ENCODE data around the gene PIH1D1.
A peak's percentile ranks its signal among the peaks of the same experiment; 100 is the strongest.

The PIH1D1 gene

DNA sequence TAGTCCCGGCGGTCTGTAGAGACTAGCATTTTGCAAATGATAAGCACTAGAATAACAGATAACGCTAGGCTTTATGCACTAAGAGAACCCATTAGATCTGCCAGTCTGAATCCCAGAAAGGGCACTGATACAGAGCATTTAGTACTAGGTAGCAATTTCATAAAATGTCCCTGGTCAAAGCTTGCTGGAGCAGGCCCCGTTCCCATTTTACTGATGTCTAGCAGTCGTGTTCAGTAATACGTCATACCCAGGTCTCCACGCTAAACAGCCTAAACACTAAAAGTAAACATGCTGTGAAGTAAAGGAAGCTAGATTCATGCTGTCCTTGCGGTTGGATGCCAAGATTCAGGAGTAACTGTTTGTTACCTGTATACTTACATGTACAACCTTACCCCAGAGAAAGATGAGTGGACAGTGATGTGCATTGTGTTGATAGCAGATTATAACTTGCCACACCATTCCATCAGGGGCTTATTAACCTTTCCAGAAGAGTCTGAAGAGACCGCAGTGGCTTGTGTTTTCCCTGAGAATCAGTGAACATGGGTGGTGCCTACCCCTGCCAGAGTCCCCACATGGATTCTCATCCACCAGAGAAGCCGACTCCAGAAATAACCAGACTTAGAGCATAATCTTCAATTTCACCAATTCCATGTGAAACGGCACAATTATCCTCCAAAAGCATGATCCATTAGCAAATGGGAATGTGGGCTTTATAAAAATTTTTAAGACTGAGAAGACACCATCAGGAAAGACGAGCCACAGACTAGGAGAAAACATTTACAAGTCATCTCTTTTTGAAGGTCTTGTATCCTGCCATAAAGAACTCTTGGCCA lies 41.2 kb upstream of the PIH1D1 start:
- no peak for DNase-seq (ENCODE audit: low read depth)
- no peak overlapping the region for H3K4me3 ChIP-seq (ENCODE audit: low read length)
- TF ChIP-seq, protein P1, sequence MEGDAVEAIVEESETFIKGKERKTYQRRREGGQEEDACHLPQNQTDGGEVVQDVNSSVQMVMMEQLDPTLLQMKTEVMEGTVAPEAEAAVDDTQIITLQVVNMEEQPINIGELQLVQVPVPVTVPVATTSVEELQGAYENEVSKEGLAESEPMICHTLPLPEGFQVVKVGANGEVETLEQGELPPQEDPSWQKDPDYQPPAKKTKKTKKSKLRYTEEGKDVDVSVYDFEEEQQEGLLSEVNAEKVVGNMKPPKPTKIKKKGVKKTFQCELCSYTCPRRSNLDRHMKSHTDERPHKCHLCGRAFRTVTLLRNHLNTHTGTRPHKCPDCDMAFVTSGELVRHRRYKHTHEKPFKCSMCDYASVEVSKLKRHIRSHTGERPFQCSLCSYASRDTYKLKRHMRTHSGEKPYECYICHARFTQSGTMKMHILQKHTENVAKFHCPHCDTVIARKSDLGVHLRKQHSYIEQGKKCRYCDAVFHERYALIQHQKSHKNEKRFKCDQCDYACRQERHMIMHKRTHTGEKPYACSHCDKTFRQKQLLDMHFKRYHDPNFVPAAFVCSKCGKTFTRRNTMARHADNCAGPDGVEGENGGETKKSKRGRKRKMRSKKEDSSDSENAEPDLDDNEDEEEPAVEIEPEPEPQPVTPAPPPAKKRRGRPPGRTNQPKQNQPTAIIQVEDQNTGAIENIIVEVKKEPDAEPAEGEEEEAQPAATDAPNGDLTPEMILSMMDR (conservative IDR thresholded peaks at IDR 0.05; ENCODE audit: low read length) = no peak

DNA sequence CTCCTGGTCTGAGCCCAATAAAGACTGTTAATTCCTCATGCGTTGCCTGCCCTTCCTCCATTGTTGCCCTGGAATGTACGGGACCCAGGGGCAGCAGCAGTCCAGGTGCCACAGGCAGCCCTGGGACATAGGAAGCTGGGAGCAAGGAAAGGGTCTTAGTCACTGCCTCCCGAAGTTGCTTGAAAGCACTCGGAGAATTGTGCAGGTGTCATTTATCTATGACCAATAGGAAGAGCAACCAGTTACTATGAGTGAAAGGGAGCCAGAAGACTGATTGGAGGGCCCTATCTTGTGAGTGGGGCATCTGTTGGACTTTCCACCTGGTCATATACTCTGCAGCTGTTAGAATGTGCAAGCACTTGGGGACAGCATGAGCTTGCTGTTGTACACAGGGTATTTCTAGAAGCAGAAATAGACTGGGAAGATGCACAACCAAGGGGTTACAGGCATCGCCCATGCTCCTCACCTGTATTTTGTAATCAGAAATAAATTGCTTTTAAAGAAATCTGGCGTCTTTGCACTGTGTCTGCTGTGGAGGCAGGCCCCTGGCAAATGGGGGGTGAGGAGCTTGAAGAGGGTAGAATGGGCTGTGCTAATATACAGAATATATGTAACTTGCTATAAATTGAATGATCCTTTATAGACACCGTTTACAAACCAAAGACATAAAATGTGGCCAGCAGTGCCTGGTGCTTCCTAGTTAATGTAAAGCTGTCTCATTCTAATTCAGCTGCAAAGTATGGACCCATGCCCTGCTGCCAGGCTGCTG lies 40.4 kb upstream of the PIH1D1 start:
- H3K4me3 ChIP-seq (ENCODE audit: low read length) = no peak overlapping the region

DNA sequence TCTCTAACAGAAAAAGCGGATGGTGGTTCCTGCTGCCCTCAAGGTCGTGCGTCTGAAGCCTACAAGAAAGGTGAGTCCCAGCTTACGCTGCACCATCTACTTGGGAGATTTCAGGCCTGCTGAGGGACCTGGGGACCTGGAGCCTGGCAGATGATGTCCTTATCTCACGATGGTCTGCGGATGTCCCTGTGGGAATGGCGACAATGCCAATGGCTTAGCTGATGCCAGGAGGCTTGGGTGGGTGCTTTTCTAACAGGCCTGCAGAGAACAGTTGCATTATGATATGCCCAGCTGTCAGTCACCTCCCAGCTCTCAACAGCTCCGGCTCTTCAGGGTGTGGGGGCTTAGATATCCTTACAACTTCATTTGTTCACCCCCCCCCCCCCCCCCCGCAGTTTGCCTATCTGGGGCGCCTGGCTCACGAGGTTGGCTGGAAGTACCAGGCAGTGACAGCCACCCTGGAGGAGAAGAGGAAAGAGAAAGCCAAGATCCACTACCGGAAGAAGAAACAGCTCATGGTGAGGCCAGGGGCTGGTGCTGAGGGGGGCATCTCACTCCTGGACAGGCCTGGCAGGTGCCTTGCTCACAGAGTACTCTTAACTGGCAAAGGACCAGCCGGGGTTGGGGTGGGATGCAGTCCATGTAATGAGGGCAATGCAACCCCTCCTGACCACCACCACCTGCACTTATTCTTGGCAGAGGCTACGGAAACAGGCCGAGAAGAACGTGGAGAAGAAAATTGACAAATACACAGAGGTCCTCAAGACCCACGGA lies 39.6 kb upstream of the PIH1D1 start:
- H3K4me3 ChIP-seq (ENCODE audit: low read length) = no peak overlapping the region
- TF ChIP-seq, protein P1 (conservative IDR thresholded peaks at IDR 0.05; ENCODE audit: low read length) = no peak
- no peak for DNase-seq (ENCODE audit: low read depth)

More for the DNA sequence above, 40.4 kb upstream of the PIH1D1 start:
- DNase-seq (ENCODE audit: low read depth) = no peak
- TF ChIP-seq, protein P1 (conservative IDR thresholded peaks at IDR 0.05; ENCODE audit: low read length) = no peak

DNA sequence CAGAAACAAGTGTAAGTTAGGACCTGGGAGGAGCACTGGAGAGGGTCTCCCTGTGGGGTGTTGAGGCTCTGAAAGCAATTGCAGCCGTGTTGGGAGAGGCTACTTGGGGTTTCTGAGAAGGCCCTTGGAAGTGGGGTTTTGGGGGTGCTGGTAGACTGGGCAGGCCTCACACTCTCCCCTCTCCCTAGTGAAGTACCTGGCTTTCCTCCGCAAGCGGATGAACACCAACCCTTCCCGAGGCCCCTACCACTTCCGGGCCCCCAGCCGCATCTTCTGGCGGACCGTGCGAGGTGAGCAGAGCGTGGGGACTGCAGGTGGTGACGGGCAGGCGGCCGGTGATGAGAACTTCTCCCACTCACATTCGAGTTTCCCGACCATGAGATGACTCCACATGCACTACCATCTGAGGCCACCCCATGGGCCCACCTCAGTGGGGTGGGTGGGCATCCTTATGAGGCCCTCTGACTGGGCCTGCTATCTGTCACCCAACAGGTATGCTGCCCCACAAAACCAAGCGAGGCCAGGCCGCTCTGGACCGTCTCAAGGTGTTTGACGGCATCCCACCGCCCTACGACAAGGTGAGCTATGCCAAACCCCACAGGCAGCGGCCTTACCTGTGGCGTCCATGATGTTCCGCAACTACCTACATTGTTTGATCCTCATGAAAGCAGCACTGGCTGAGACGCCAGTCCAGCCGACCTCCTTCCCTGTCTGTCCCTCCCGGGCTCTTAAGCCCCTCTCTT lies 38.8 kb upstream of the PIH1D1 start:
- H3K4me3 ChIP-seq (ENCODE audit: low read length) = no peak overlapping the region
- TF ChIP-seq, protein P1 (conservative IDR thresholded peaks at IDR 0.05; ENCODE audit: low read length) = no peak
- DNase-seq (ENCODE audit: low read depth) = no peak

DNA sequence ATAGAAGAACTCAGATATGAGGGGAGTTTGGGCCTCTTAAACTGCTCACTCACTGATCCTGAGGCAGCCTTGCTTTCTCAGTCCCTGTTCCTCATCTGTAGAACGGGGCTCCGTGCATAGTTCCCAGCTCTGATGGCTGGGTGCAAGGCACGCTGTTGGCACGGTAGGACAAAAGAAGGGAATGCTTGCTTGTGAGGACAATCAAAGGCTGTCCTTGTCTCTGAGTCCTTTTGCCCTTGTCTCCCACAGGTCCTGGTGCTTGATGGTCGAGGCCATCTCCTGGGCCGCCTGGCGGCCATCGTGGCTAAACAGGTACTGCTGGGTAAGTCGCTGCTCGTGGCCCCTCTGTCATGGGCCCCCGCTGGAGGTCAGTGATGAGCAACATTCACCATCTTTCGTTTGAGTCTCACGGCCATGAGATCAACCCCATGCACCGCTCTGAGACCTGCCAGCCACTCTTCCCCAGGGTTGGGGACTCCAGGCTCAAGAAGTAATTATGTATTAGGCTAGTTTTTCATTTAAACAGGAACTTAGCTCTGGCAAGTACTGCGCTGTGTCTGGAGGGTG lies 38.1 kb upstream of the PIH1D1 start:
- peak overlapping the region; percentile 100 for H3K4me3 ChIP-seq (ENCODE audit: low read length)
- DNase-seq (ENCODE audit: low read depth) = no peak
- TF ChIP-seq, protein P1 (conservative IDR thresholded peaks at IDR 0.05; ENCODE audit: low read length) = no peak

DNA sequence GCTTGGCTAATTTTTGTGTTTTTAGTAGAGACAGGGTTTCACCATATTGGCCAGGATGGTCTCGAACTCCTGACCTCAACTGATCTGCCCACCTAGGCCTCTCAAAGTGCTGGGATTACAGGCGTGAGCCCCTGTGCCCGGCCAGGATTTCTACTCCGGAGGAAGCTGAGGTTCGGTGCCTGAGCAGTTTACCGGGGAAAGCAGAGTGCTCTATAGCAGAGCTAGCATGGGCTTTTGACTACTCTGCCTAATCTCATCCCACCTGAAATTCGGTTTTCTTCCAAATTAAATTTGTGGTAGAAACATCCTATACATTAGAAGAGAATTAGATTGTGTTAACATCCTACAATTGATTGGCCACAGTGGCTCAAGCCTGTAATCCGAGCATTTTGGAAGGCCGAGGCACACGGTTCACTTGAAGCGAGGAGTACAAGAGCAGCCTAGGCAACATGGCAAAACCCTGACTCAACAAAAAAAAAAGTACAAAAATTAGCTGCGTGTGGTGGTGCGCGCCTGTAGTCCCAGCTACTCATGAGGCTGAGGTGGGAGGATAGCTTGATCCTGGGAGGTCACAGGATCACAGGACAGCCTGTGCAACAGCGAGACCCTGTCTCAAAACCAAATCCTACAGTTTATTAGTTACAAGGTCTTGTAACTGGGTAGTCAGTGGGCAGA lies 37.4 kb upstream of the PIH1D1 start:
- TF ChIP-seq, protein P1 (conservative IDR thresholded peaks at IDR 0.05; ENCODE audit: low read length) = no peak
- peak overlapping the region; percentile 100 for H3K4me3 ChIP-seq (ENCODE audit: low read length)
- DNase-seq (ENCODE audit: low read depth) = no peak
